Loucy (cell line): ENCODE data around the gene TCP1.

ENCODE experiments used
- H2AFZ ChIP-seq: fragments of 200-600 bp; sonication (generic); 2 replicates; pipeline ENCODE4 v1.6.0; 2016; ENCODE audit warnings: antibody characterized with exemption, mild to moderate bottlenecking, low read length, moderate library complexity
- H3F3A ChIP-seq: fragments of 200-600 bp; 2 replicates; pipeline ENCODE4 v1.6.0; 2016; ENCODE audit warnings: antibody characterized with exemption, low read depth, mild to moderate bottlenecking
- H3K27me3 ChIP-seq: fragments of 200-600 bp; sonication (generic); 2 replicates; pipeline ENCODE4 v1.6.1; 2014; ENCODE audit warnings: low read length, mild to moderate bottlenecking; ENCODE audit not compliant: insufficient read depth, poor library complexity, severe bottlenecking
- H3K36me3 ChIP-seq: fragments of 200-600 bp; sonication (generic); 2 replicates; pipeline ENCODE4 v1.6.1; 2016; ENCODE audit warnings: low read length; ENCODE audit not compliant: insufficient read depth
- H3K4me1 ChIP-seq: fragments of 200-600 bp; sonication (generic); 2 replicates; pipeline ENCODE4 v1.5.1; 2014; ENCODE audit warnings: low read length, mild to moderate bottlenecking; ENCODE audit not compliant: insufficient read depth, poor library complexity, severe bottlenecking
- H3K4me2 ChIP-seq: fragments of 200-600 bp; sonication (generic); 2 replicates; pipeline ENCODE4 v1.6.0; 2014; ENCODE audit warnings: antibody characterized with exemption, low read length, low read depth, mild to moderate bottlenecking; ENCODE audit not compliant: poor library complexity, severe bottlenecking
- H3K4me3 ChIP-seq: fragments of 200-600 bp; sonication (generic); 2 replicates; pipeline ENCODE4 v1.5.1; 2014; ENCODE audit warnings: low read length, mild to moderate bottlenecking, mixed read lengths; ENCODE audit not compliant: poor library complexity, severe bottlenecking
- H3K79me2 ChIP-seq: fragments of 200-600 bp; sonication (generic); 2 replicates; pipeline ENCODE4 v1.6.1; 2014; ENCODE audit warnings: low read length; ENCODE audit not compliant: insufficient read depth
- H3K9ac ChIP-seq: fragments of 200-600 bp; sonication (generic); 2 replicates; pipeline ENCODE4 v1.6.0; 2014; ENCODE audit warnings: mild to moderate bottlenecking, low read depth, low read length, moderate library complexity; ENCODE audit not compliant: poor library complexity, severe bottlenecking
- H3K9me2 ChIP-seq: fragments of 200-600 bp; sonication (generic); replicated peaks from 2 replicates; pipeline ENCODE4 v1.6.1; 2016; ENCODE audit warnings: low read depth, low read length, mixed read lengths
- H3K9me3 ChIP-seq: fragments of 200-600 bp; sonication (generic); 2 replicates; pipeline ENCODE4 v1.6.1; 2014; ENCODE audit warnings: mild to moderate bottlenecking, antibody characterized with exemption, low read length, low read depth; ENCODE audit not compliant: insufficient read depth
- H4K20me1 ChIP-seq: fragments of 200-600 bp; sonication (generic); 2 replicates; pipeline ENCODE4 v1.6.0; 2014; ENCODE audit warnings: antibody characterized with exemption, low read length, mild to moderate bottlenecking; ENCODE audit not compliant: insufficient read depth, poor library complexity, severe bottlenecking
- CTCF ChIP-seq: fragments of 200-600 bp; sonication (generic); conservative IDR thresholded peaks from 2 replicates; pipeline ENCODE4 v1.5.1; 2014; ENCODE audit warnings: mild to moderate bottlenecking, antibody characterized with exemption, low read length
- EZH2phosphoT487 ChIP-seq: fragments of 200-600 bp; IDR thresholded peaks from 2 replicates; pipeline ENCODE4 v1.6.1; 2018; ENCODE audit warnings: antibody characterized with exemption, mild to moderate bottlenecking, moderate library complexity, borderline replicate concordance

Gene TCP1

GRCh38 chr6:159790956-159791598 is 1.7 kb upstream of the TCP1 start:
- peaks cover 17% of the 10 kb centered on the region for H3K36me3 ChIP-seq
- TF ChIP-seq CTCF: no peak
- TF ChIP-seq EZH2phosphoT487: no peak
- peaks cover 66% of the 10 kb centered on the region for H4K20me1 ChIP-seq
- peaks cover 41% of the 10 kb centered on the region for H3K4me1 ChIP-seq
- H2AFZ ChIP-seq: peak overlapping the region; percentile 81
- H3K79me2 ChIP-seq: peaks cover 81% of the 10 kb centered on the region
- H3K27me3 ChIP-seq: no peaks in the 10 kb centered on the region
- H3K9ac ChIP-seq: peak overlapping the region; percentile 96
- H3K4me3 ChIP-seq: peak overlapping the region; percentile 97
- no peaks in the 10 kb centered on the region for H3K9me2 ChIP-seq
- peak overlapping the region; percentile 99 for H3K4me2 ChIP-seq
- no peaks in the 10 kb centered on the region for H3F3A ChIP-seq
- H3K9me3 ChIP-seq: no peaks in the 10 kb centered on the region

GRCh38 chr6:159790149-159790955 is 950 bp upstream of the TCP1 start, which contains the start of gene MRPL18:
MRPL18 (plus strand) TSS chr6:159790467; CDS start chr6:159790588, 121 bp downstream.
- peak within 1 kb of the TSS; percentile 87 for H2AFZ ChIP-seq
- peak within 1 kb of the TSS; percentile 96 for H3K9ac ChIP-seq
- peaks cover 24% of the 10 kb centered on the region for H3K36me3 ChIP-seq
- peaks cover 48% of the 10 kb centered on the region for H3K4me1 ChIP-seq
- H3F3A ChIP-seq: no peaks in the 10 kb centered on the region
- TF ChIP-seq EZH2phosphoT487: no peak
- TF ChIP-seq CTCF: no peak
- H3K79me2 ChIP-seq: peaks cover 84% of the 10 kb centered on the region
- H3K4me3 ChIP-seq: peak within 1 kb of the TSS; percentile 97
- H4K20me1 ChIP-seq: peaks cover 73% of the 10 kb centered on the region
- peak within 1 kb of the TSS; percentile 99 for H3K4me2 ChIP-seq
- no peaks in the 10 kb centered on the region for H3K9me3 ChIP-seq
- H3K9me2 ChIP-seq: no peaks in the 10 kb centered on the region
- H3K27me3 ChIP-seq: no peaks in the 10 kb centered on the region

- H3K9ac ChIP-seq: peak overlapping the region; percentile 96
- H3F3A ChIP-seq: no peaks in the 10 kb centered on the region
- H3K4me3 ChIP-seq: peak overlapping the region; percentile 97
- H4K20me1 ChIP-seq: peaks cover 75% of the 10 kb centered on the region
- H3K79me2 ChIP-seq: peaks cover 91% of the 10 kb centered on the region
- no peaks in the 10 kb centered on the region for H3K27me3 ChIP-seq
- H3K9me2 ChIP-seq: no peaks in the 10 kb centered on the region
- TF ChIP-seq CTCF (no peak), EZH2phosphoT487 (no peak)
- peak overlapping the region; percentile 53; the same call in 1 of the 2 replicates for H2AFZ ChIP-seq
- H3K4me1 ChIP-seq: peaks cover 54% of the 10 kb centered on the region
- no peaks in the 10 kb centered on the region for H3K9me3 ChIP-seq
- H3K4me2 ChIP-seq: peak overlapping the region; percentile 99
- H3K36me3 ChIP-seq: peaks cover 33% of the 10 kb centered on the region
Observed at GRCh38 chr6:159788753-159789376, 537 bp downstream of the TCP1 start.
